WERI-Rb-1 (cell line): Measurements from ENCODE around the gene EPB41L2.

Source experiments
- DNase-seq: peaks from one replicate; pipeline ENCODE4 v3.0.0-alpha.2; 2020
- H3K27ac ChIP-seq: fragments of 250-450 bp; sonication (Bioruptor Pico); 2 replicates; pipeline ENCODE4 v1.5.1; 2020; ENCODE audit warnings: mild to moderate bottlenecking, moderate library complexity
- H3K27me3 ChIP-seq: fragments of 250-450 bp; sonication (Bioruptor Pico); 2 replicates; pipeline ENCODE4 v1.5.1; 2021; ENCODE audit warnings: mild to moderate bottlenecking, low read depth, moderate library complexity; ENCODE audit not compliant: insufficient read depth, severe bottlenecking
- H3K36me3 ChIP-seq: fragments of 250-450 bp; sonication (Bioruptor Pico); 2 replicates; pipeline ENCODE4 v1.5.1; 2020; ENCODE audit warnings: mild to moderate bottlenecking, moderate library complexity
- H3K4me3 ChIP-seq: 2 replicates; pipeline ENCODE4 v1.5.1; 2011; ENCODE audit warnings: low read depth, mild to moderate bottlenecking, control low read depth, low read length
- H3K9me3 ChIP-seq: fragments of 250-450 bp; sonication (Bioruptor Pico); 2 replicates; pipeline ENCODE4 v1.5.1; 2021; ENCODE audit warnings: mild to moderate bottlenecking, moderate library complexity; ENCODE audit not compliant: severe bottlenecking
- CTCF ChIP-seq: IDR thresholded peaks from 2 replicates; pipeline ENCODE4 v1.5.1; 2011; ENCODE audit warnings: low read depth, mild to moderate bottlenecking, control low read depth, inconsistent platforms, low read length

EPB41L2 gene

GRCh38 chr6:131035582-131035981 is 27.5 kb downstream of the EPB41L2 start:
- no peak overlapping the region for H3K27ac ChIP-seq
- no peaks in the 10 kb centered on the region for H3K9me3 ChIP-seq
- no peak for TF ChIP-seq CTCF
- H3K4me3 ChIP-seq, result no peak overlapping the region
- no peak for DNase-seq
- H3K27me3 ChIP-seq, result no peaks in the 10 kb centered on the region
- H3K36me3 ChIP-seq, result no peaks in the 10 kb centered on the region

- no peak overlapping the region for H3K4me3 ChIP-seq
- TF ChIP-seq CTCF, result no peak
- no peaks in the 10 kb centered on the region for H3K9me3 ChIP-seq
- H3K27ac ChIP-seq, result no peak overlapping the region
- DNase-seq, result no peak
- no peaks in the 10 kb centered on the region for H3K36me3 ChIP-seq
- H3K27me3 ChIP-seq, result no peaks in the 10 kb centered on the region
Observed at GRCh38 chr6:131033631-131034030, 29.4 kb downstream of the EPB41L2 start.

GRCh38 chr6:131029626-131030297 is 33.3 kb downstream of the EPB41L2 start:
- H3K9me3 ChIP-seq, result no peaks in the 10 kb centered on the region
- H3K36me3 ChIP-seq, result no peaks in the 10 kb centered on the region
- TF ChIP-seq CTCF, result no peak
- no peak overlapping the region for H3K4me3 ChIP-seq
- H3K27ac ChIP-seq, result no peak overlapping the region
- no peaks in the 10 kb centered on the region for H3K27me3 ChIP-seq
- no peak for DNase-seq

- Histone ChIP-seq H3K27me3 (no peaks in the 10 kb centered on the region), H3K27ac (no peak overlapping the region), H3K4me3 (no peak overlapping the region), H3K36me3 (no peaks in the 10 kb centered on the region), H3K9me3 (no peaks in the 10 kb centered on the region)
- TF ChIP-seq CTCF, result no peak
- no peak for DNase-seq
Observed at GRCh38 chr6:131027326-131027725, 35.7 kb downstream of the EPB41L2 start.

- Histone ChIP-seq H3K36me3 (no peaks in the 10 kb centered on the region), H3K27ac (no peak overlapping the region), H3K9me3 (no peaks in the 10 kb centered on the region), H3K27me3 (no peaks in the 10 kb centered on the region), H3K4me3 (no peak overlapping the region)
- no peak for DNase-seq
- no peak for TF ChIP-seq CTCF
Observed at GRCh38 chr6:131026243-131026642, 36.8 kb downstream of the EPB41L2 start.

- no peak for DNase-seq
- no peaks in the 10 kb centered on the region for H3K27me3 ChIP-seq
- no peaks in the 10 kb centered on the region for H3K9me3 ChIP-seq
- H3K27ac ChIP-seq, result no peak overlapping the region
- no peak overlapping the region for H3K4me3 ChIP-seq
- TF ChIP-seq CTCF, result no peak
- no peaks in the 10 kb centered on the region for H3K36me3 ChIP-seq
Observed at GRCh38 chr6:131024565-131024964, 38.5 kb downstream of the EPB41L2 start.
